GM12878 (cell line): Measurements from ENCODE around the gene SPARC. TPM values are rescaled to one million over a fixed set of nuclear protein-coding genes. Genes with fewer than 3 reads are reported as not detected.

Experiments used
- CUX1 ChIP-seq: IDR thresholded peaks from 2 replicates; pipeline ENCODE4 v1.6.1; 2012; ENCODE audit warnings: improper control_type of control experiment, low read depth, low read length; ENCODE audit not compliant: insufficient replicate concordance
- ELK1 ChIP-seq: IDR thresholded peaks from 2 replicates; pipeline ENCODE4 v1.6.1; 2012; ENCODE audit warnings: low read depth, low read length, improper control_type of control experiment
- EP300 ChIP-seq, 2 experiments: fragments of 150-350 bp in 1 of 2; IDR thresholded peaks; 2 replicates each; pipeline ENCODE4 v1.6.1; 2011 to 2012; ENCODE audit warnings: low read depth in 2 of 2, low read length in 2 of 2, borderline replicate concordance in 1 of 2, improper control_type of control experiment in 1 of 2, inconsistent platforms in 1 of 2; ENCODE audit not compliant: control insufficient read depth in 1 of 2
- ESRRA ChIP-seq: IDR thresholded peaks from 2 replicates; pipeline ENCODE4 v1.6.1; 2012; ENCODE audit warnings: mild to moderate bottlenecking, low read length, improper control_type of control experiment
- HDAC2 ChIP-seq: fragments of 200-600 bp; sonication (generic); IDR thresholded peaks from 2 replicates; pipeline ENCODE4 v1.6.1; 2017
- HSF1 ChIP-seq: fragments of 150-350 bp; IDR thresholded peaks from 2 replicates; pipeline ENCODE4 v1.6.1; 2014; ENCODE audit warnings: mild to moderate bottlenecking, low read depth, low read length
- MAX ChIP-seq: IDR thresholded peaks from 2 replicates; pipeline ENCODE4 v1.6.1; 2012; ENCODE audit warnings: low read depth, low read length, improper control_type of control experiment
- MLLT1 ChIP-seq: fragments of 450-650 bp; IDR thresholded peaks from 2 replicates; pipeline ENCODE4 v1.6.1; 2016; ENCODE audit warnings: mild to moderate bottlenecking
- MTA3 ChIP-seq: IDR thresholded peaks from 2 replicates; pipeline ENCODE4 v1.6.1; 2012; ENCODE audit warnings: low read length, inconsistent platforms, borderline replicate concordance
- POLR2AphosphoS5 ChIP-seq: IDR thresholded peaks from 2 replicates; pipeline ENCODE4 v1.6.1; 2011; ENCODE audit warnings: mild to moderate bottlenecking, low read length, inconsistent platforms
- RAD21 ChIP-seq: IDR thresholded peaks from 2 replicates; pipeline ENCODE4 v1.6.1; 2011; ENCODE audit warnings: mild to moderate bottlenecking, low read depth, low read length, moderate library complexity; ENCODE audit not compliant: insufficient read depth
- REST ChIP-seq: IDR thresholded peaks from 2 replicates; pipeline ENCODE4 v1.6.1; 2012; ENCODE audit warnings: mild to moderate bottlenecking, low read depth, low read length
- SMARCA5 ChIP-seq: fragments of 450-650 bp; IDR thresholded peaks from 2 replicates; pipeline ENCODE4 v1.6.1; 2017; ENCODE audit warnings: mild to moderate bottlenecking
- SPI1 ChIP-seq: IDR thresholded peaks from 2 replicates; pipeline ENCODE4 v1.6.1; 2011; ENCODE audit warnings: low read depth, mild to moderate bottlenecking, low read length, moderate library complexity, borderline replicate concordance; ENCODE audit not compliant: insufficient read depth
- ZZZ3 ChIP-seq: IDR thresholded peaks from 2 replicates; pipeline ENCODE4 v1.6.1; 2011; ENCODE audit warnings: low read depth; ENCODE audit not compliant: control insufficient read depth, insufficient read length
- polyA plus RNA-seq, 11 experiments: library from polyadenylated mRNA; depleted of rRNA in 4 of 11; unstranded in 6 of 11; stranded (reverse) in 5 of 11; fragments of >200 nt; fragmentation: Nextera tagmentation in 4 of 11; fragmentation: Illumina TruSeq in 1 of 11; extraction: Ambion mirVana in 4 of 11; extraction: Trizol in 1 of 11; gene quantifications; 1 replicate in 1 of 11; 2 replicates in 10 of 11; pipeline versions ENCODE4 v1.2.1 to v1.2.3, GENCODE V29; 2011 to 2016; ENCODE audit warnings: inconsistent platforms in 2 of 11, missing spikeins in 2 of 11, low read depth in 1 of 11
- total RNA-seq, 4 experiments: library from RNA; depleted of rRNA in 3 of 4; stranded (reverse); fragments of >200 nt in 3 of 4; fragmentation: Illumina TruSeq in 1 of 4; extraction: Trizol in 1 of 4; gene quantifications; 2 replicates each; pipeline versions ENCODE4 v1.2.1 to v1.2.3, GENCODE V29; 2013 to 2021

SPARC gene
- total and polyA plus RNA-seq, 10 of the 15 experiments (the other 5 are each of a cell fraction or from before 2014, with no cell fraction given), result 29.6 to 154 (median 57.0) TPM

GRCh38 chr5:151719228-151720000 lies 32.7 kb upstream of the SPARC start (continued):
- TF ChIP-seq CUX1 (no peak), RAD21 (peak; percentile 71), EP300 (IDR thresholded peaks at IDR 0.05; ENCODE audit: borderline replicate concordance in 1 of 2, control insufficient read depth in 1 of 2, low read depth in 2 of 2, low read length in 2 of 2) (no peak), ESRRA (no peak), SPI1 (no peak), MAX (no peak), ELK1 (no peak), HSF1 (no peak), MLLT1 (no peak), MTA3 (no peak), ZZZ3 (no peak), SMARCA5 (no peak), REST (no peak), HDAC2 (no peak), POLR2AphosphoS5 (no peak)
